Renal pelvis (tissue), 4 donors: ENCODE data around the gene PAN2. TPM values are rescaled to one million over a fixed set of nuclear protein-coding genes. Genes with fewer than 3 reads are reported as not detected.
"Not testable (repeated sequence)": the region's sequence is repeated elsewhere in the genome, so short reads cannot be mapped to it uniquely, and the experiment has no call there.

Source experiments
- DNase-seq: peaks from one replicate; pipeline ENCODE4 v3.0.0-alpha.2; 2013
- polyA plus RNA-seq, 3 donors: library from polyadenylated mRNA; unstranded; fragments of 120-200 nt; gene quantifications; one replicate each; pipeline ENCODE4 v1.2.1, GENCODE V29; 2013; ENCODE audit not compliant: insufficient read length in 3 of 3

PAN2 gene
- polyA plus RNA-seq, 3 donors = 82.4 to 140 (median 98.9) TPM

GRCh38 chr12:56358836-56359532 is 25.2 kb upstream of the PAN2 start:
- DNase-seq = peak; percentile 44

- DNase-seq = no peak
These were observed 17.5 kb upstream of the PAN2 start for GRCh38 chr12:56351325-56351724.

DNA sequence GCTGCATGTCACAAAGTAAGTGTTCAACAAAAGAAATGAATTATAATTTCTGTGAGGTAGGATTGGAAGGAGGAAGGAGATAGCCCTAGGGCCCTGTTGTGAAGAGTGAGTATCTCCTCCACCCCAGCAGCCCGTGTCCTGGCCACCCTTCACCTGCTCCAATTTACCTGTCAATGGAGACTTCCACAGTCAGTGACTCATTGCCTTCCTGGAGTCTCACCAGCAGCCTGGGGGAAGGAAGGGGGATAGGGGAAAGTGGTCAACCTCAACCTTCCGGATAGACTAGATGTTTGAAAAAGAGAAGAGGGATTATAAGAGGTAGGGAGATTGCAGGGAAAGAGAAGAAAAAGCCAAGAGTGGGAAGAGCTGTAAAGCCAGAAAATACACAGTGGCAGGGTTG is 16.9 kb upstream of the PAN2 start:
- no peak for DNase-seq

GRCh38 chr12:56348776-56349175 is 15.0 kb upstream of the PAN2 start:
- no peak for DNase-seq

DNA sequence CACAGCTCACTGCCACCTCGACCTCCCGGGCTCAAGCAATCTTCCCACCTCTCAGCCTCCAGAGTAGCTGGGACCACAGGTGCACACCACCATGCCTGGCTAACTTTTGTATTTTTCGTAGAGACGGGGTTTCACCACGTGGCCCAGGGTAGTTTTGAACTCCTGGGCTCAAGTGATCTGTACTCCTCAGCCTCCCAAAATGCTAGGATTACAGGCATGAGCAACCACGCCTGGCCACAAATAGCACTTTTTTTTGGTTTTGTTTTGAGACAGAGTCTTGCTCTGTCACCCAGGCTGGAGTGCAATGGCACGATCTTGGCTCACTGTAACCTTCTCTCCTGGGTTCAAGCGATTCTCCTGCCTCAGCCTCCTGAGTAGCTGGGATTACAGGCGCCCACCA is 13.5 kb upstream of the PAN2 start:
- not testable (repeated sequence) for DNase-seq

GRCh38 chr12:56346675-56347074 is 12.9 kb upstream of the PAN2 start:
- DNase-seq = no peak

GRCh38 chr12:56342290-56342689 is 8.5 kb upstream of the PAN2 start:
- not testable (repeated sequence) for DNase-seq

GRCh38 chr12:56341616-56342015 is 7.8 kb upstream of the PAN2 start:
- DNase-seq = no peak

DNA sequence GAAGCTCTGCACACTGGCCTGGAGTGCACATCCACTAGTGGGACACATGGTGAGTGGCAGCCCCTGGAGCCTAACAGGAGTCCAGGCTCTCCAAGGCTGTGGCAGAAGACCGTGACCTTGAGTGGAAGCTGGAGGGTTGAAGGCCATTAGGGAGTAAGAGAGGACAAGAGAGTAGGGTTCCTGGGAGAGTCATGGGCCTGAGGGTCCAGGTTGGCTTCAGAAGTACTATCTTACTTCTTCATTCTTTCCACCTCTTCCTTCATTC is 5.3 kb upstream of the PAN2 start:
- no peak for DNase-seq

GRCh38 chr12:56338308-56339157 is 4.7 kb upstream of the PAN2 start, which contains the start of gene IL23A:
Gene IL23A, plus strand, starts transcription at chr12:56338884. Its CDS starts 161 bp downstream, at chr12:56339045.
- DNase-seq = no peak

- no peak for DNase-seq
These were observed 4.0 kb upstream of the PAN2 start for GRCh38 chr12:56337753-56338251.

- no peak for DNase-seq
These were observed 2.8 kb upstream of the PAN2 start for GRCh38 chr12:56336361-56337167.

GRCh38 chr12:56335527-56335926 is 1.7 kb upstream of the PAN2 start:
- DNase-seq = not testable (repeated sequence)

GRCh38 chr12:56334490-56334793 is 642 bp upstream of the PAN2 start:
- DNase-seq = peak; percentile 7

- DNase-seq = no peak
These were observed 562 bp downstream of the PAN2 start for GRCh38 chr12:56333197-56333678.

DNA sequence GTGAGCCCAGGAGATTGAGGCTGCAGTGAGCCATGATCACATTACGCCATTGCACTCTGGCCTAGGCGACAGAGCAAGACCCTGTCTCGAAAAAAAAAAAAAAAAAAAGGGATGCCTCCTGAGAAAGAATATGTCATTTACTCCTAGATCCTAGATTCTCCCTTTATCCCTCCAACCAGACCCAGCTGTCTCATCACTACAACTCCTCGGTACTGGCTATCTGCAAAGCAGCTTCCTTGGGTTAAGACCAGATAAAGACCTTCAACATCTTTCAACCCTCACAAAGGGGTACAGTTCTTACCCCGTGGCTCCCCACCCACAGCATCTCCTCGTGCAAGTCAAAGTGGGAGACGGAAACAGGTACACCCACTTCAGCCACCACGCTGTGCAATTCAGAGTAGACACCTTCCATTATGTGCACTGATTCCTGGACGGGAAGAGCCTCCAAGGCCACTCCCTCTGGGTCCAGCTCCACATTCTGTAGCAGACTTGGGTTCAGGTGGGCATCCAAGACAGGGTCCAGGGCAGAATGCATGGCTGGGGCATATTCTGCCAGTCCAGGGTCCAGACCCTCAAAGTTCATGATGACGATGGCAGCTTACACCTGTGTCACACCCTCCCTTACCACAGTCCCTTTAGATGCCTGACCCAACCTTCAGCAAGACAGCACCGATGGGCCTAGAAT is 1.1 kb downstream of the PAN2 start:
- no peak for DNase-seq

GRCh38 chr12:56330936-56331490 is 2.8 kb downstream of the PAN2 start:
- no peak for DNase-seq

DNA sequence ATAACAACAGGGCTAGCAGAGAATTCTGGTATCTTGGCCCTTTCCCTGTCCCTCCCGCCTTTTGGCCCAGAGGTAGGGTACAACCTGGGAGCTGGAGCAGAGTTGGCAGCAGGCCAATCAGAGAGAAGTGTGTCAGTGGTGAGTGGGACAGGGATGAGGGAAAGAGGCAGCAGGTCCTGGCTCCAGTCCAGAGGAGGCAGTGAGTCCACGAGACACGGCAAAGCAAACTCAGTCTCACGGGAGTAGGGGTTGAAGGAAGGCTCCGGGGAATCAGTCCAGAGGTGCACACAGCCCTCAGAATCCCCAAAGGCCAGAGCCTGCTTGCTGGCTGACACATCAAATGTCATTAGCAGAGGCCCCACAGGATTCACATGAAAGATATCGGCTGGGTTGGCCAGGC is 7.3 kb downstream of the PAN2 start:
- DNase-seq = no peak

DNA sequence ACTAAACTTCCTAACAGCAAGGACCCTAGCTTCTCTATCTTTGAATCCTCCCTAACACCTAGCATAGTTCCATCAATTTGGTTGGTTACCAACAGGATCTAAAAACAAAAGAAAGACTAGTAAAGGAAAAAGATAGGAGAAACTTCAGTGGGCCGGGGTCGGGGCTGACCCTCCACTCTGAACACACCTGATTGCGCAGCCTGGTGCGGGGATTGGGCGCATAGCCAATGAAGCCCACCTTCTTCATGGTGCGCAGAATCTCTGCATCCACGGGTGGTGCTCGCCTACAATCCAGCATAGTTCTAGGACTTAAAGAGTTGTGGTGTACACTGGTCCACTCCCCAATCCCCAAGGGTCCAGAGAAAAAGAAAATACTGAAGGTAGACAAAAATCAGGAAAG is 7.7 kb downstream of the PAN2 start:
- no peak for DNase-seq

GRCh38 chr12:56324206-56324605 is 9.6 kb downstream of the PAN2 start:
- DNase-seq = no peak

GRCh38 chr12:56321610-56322009 is 12.2 kb downstream of the PAN2 start:
- DNase-seq = not testable (repeated sequence)

GRCh38 chr12:56321027-56321426 is 12.8 kb downstream of the PAN2 start:
- DNase-seq = no peak
